ENCODE data around the gene NFIC. TPM values are rescaled to one million over a fixed set of nuclear protein-coding genes. Genes with fewer than 3 reads are reported as not detected.

Gene NFIC
- total and polyA plus RNA-seq, 4 donors, result 12.8 to 100 (median 75.1) TPM

DNA sequence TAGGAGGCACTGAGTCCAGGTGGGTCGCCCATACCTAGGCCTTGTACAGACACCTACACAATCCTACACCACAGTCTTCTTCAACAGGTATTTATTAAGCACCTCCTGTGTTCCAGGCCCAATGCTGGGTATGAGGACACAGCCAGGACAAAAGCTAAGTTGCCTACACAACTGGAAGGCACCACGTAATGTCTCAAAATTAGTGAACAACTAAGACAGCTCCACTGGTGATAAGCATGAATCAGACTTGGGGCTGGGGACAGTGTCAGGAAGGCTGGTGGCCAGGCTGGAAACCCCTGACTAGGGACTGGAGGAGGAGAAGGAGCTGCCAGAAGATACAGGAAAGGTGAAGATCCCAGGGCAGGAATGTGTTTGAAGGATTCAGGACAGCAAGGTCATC, 111.6 kb downstream of the NFIC start:
- Histone ChIP-seq H3K9ac (ENCODE audit: low read depth in 1 of 2, low read length in 2 of 2) (no peak overlapping the region), H3K9me3 (ENCODE audit: control insufficient read depth in 4 of 4, low read length in 3 of 4) (no peaks in the 10 kb centered on the region), H3K27ac (ENCODE audit: low read depth in 1 of 2, low read length in 2 of 2) (no peak overlapping the region), H3K4me1 (ENCODE audit: control insufficient read depth in 4 of 4, insufficient read depth in 4 of 4, low read length in 3 of 4) (peaks cover 0 to 2% (median 0%) of the 10 kb centered on the region in 4 donors), H3K27me3 (ENCODE audit: control insufficient read depth in 4 of 4, insufficient read depth in 4 of 4, low read length in 3 of 4) (peaks cover 0 to 2% (median 0%) of the 10 kb centered on the region in 4 donors), H3K36me3 (ENCODE audit: control insufficient read depth in 4 of 4, insufficient read depth in 3 of 4, low read depth in 1 of 4, low read length in 3 of 4) (no peaks in the 10 kb centered on the region), H3K4me3 (ENCODE audit: low read depth in 1 of 3, low read length in 3 of 3) (no peak overlapping the region)
- WGBS, result 95% methylated on average over 2 of the region's 2 CpGs
- no peak for DNase-seq (ENCODE audit: low spot score)
- TF ChIP-seq RXRA (IDR thresholded peaks at IDR 0.05), result no peak
- TF ChIP-seq FOXA1 (IDR thresholded peaks at IDR 0.05), result no peak
- TF ChIP-seq, protein P1, sequence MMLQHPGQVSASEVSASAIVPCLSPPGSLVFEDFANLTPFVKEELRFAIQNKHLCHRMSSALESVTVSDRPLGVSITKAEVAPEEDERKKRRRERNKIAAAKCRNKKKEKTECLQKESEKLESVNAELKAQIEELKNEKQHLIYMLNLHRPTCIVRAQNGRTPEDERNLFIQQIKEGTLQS (IDR thresholded peaks at IDR 0.05), result no peak
- TF ChIP-seq, protein P2, sequence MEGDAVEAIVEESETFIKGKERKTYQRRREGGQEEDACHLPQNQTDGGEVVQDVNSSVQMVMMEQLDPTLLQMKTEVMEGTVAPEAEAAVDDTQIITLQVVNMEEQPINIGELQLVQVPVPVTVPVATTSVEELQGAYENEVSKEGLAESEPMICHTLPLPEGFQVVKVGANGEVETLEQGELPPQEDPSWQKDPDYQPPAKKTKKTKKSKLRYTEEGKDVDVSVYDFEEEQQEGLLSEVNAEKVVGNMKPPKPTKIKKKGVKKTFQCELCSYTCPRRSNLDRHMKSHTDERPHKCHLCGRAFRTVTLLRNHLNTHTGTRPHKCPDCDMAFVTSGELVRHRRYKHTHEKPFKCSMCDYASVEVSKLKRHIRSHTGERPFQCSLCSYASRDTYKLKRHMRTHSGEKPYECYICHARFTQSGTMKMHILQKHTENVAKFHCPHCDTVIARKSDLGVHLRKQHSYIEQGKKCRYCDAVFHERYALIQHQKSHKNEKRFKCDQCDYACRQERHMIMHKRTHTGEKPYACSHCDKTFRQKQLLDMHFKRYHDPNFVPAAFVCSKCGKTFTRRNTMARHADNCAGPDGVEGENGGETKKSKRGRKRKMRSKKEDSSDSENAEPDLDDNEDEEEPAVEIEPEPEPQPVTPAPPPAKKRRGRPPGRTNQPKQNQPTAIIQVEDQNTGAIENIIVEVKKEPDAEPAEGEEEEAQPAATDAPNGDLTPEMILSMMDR (IDR thresholded peaks at IDR 0.05; ENCODE audit: low read depth, low read length, missing input control), result no peak
- TF ChIP-seq HNF4G (IDR thresholded peaks at IDR 0.05), result no peak
- TF ChIP-seq NR2F2 (IDR thresholded peaks at IDR 0.05), result no peak
- no peak for TF ChIP-seq FOXA2 (IDR thresholded peaks at IDR 0.05)

DNA sequence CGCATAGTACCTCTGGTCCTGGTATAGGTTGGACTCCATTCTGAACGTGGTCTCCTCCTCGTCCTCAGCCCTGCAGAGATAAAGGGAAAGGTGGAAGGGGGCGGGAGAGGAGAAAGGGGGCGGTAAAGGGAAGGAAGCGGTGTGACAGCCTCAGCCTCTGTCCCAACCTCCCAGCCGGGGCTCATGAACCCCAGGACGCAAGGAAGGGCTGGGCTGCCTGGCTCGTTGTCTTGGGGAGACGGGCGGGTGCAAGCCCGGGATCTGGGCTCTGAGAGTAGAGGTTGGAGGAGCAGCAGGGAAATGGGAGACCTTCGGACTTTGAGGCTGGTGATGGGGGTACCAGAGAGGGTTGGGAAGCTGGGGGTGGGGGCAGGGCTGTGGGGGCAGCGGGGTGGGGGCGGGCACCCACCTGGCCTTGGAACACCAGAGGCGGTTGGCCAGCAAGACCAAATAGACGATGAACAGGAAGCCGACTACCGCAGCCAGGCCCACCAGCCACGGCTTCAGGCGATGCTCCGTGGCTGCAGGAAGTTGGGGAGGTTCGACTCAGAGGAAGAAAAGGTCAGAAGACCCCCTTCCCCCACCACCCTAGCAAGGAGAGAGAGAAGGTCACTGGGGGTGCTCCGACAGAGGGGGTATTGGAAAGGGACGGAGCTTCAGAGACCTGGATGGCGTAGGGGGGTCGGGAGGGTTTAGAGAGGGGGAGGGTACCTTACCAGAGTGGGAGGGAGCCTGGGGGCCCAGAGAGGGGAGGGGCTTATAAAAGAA, 112.2 kb downstream of the NFIC start:
- Histone ChIP-seq H3K36me3 (ENCODE audit: control insufficient read depth in 4 of 4, insufficient read depth in 3 of 4, low read depth in 1 of 4, low read length in 3 of 4) (no peaks in the 10 kb centered on the region), H3K4me3 (ENCODE audit: low read depth in 1 of 3, low read length in 3 of 3) (no peak overlapping the region)

More for the DNA sequence above, 112.2 kb downstream of the NFIC start:
- Histone ChIP-seq H3K9ac (ENCODE audit: low read depth in 1 of 2, low read length in 2 of 2) (no peak overlapping the region), H3K9me3 (ENCODE audit: control insufficient read depth in 4 of 4, low read length in 3 of 4) (no peaks in the 10 kb centered on the region), H3K27me3 (ENCODE audit: control insufficient read depth in 4 of 4, insufficient read depth in 4 of 4, low read length in 3 of 4) (peaks cover 0 to 2% (median 0%) of the 10 kb centered on the region in 4 donors), H3K27ac (ENCODE audit: low read depth in 1 of 2, low read length in 2 of 2) (no peak overlapping the region), H3K4me1 (ENCODE audit: control insufficient read depth in 4 of 4, insufficient read depth in 4 of 4, low read length in 3 of 4) (peaks cover 0 to 2% (median 0%) of the 10 kb centered on the region in 4 donors)
- no peak for DNase-seq (ENCODE audit: low spot score)
- WGBS, result 49% methylated on average over 27 of the region's 27 CpGs
- TF ChIP-seq GABPA (IDR thresholded peaks at IDR 0.05 in 1 of 2, conservative IDR thresholded peaks at IDR 0.05 in 1 of 2) (no peak), RAD21 (IDR thresholded peaks at IDR 0.05) (no peak), EGR1 (IDR thresholded peaks at IDR 0.05; ENCODE audit: low read depth in 2 of 2) (no peak), NR2F2 (IDR thresholded peaks at IDR 0.05) (no peak), YY1 (IDR thresholded peaks at IDR 0.05) (no peak), RXRA (IDR thresholded peaks at IDR 0.05) (no peak), HNF4G (IDR thresholded peaks at IDR 0.05) (no peak), SP1 (IDR thresholded peaks at IDR 0.05) (no peak), FOXA1 (IDR thresholded peaks at IDR 0.05) (no peak), TAF1 (conservative IDR thresholded peaks at IDR 0.05) (no peak), FOXA2 (IDR thresholded peaks at IDR 0.05) (no peak), JUND (IDR thresholded peaks at IDR 0.05) (no peak), HNF4A (conservative IDR thresholded peaks at IDR 0.05) (no peak)
- TF ChIP-seq, protein P3, sequence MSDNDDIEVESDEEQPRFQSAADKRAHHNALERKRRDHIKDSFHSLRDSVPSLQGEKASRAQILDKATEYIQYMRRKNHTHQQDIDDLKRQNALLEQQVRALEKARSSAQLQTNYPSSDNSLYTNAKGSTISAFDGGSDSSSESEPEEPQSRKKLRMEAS (IDR thresholded peaks at IDR 0.05), result no peak
- TF ChIP-seq, protein P4, sequence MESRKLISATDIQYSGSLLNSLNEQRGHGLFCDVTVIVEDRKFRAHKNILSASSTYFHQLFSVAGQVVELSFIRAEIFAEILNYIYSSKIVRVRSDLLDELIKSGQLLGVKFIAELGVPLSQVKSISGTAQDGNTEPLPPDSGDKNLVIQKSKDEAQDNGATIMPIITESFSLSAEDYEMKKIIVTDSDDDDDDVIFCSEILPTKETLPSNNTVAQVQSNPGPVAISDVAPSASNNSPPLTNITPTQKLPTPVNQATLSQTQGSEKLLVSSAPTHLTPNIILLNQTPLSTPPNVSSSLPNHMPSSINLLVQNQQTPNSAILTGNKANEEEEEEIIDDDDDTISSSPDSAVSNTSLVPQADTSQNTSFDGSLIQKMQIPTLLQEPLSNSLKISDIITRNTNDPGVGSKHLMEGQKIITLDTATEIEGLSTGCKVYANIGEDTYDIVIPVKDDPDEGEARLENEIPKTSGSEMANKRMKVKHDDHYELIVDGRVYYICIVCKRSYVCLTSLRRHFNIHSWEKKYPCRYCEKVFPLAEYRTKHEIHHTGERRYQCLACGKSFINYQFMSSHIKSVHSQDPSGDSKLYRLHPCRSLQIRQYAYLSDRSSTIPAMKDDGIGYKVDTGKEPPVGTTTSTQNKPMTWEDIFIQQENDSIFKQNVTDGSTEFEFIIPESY (IDR thresholded peaks at IDR 0.05), result no peak
- TF ChIP-seq, protein P1 (IDR thresholded peaks at IDR 0.05), result no peak
- TF ChIP-seq, protein P5, sequence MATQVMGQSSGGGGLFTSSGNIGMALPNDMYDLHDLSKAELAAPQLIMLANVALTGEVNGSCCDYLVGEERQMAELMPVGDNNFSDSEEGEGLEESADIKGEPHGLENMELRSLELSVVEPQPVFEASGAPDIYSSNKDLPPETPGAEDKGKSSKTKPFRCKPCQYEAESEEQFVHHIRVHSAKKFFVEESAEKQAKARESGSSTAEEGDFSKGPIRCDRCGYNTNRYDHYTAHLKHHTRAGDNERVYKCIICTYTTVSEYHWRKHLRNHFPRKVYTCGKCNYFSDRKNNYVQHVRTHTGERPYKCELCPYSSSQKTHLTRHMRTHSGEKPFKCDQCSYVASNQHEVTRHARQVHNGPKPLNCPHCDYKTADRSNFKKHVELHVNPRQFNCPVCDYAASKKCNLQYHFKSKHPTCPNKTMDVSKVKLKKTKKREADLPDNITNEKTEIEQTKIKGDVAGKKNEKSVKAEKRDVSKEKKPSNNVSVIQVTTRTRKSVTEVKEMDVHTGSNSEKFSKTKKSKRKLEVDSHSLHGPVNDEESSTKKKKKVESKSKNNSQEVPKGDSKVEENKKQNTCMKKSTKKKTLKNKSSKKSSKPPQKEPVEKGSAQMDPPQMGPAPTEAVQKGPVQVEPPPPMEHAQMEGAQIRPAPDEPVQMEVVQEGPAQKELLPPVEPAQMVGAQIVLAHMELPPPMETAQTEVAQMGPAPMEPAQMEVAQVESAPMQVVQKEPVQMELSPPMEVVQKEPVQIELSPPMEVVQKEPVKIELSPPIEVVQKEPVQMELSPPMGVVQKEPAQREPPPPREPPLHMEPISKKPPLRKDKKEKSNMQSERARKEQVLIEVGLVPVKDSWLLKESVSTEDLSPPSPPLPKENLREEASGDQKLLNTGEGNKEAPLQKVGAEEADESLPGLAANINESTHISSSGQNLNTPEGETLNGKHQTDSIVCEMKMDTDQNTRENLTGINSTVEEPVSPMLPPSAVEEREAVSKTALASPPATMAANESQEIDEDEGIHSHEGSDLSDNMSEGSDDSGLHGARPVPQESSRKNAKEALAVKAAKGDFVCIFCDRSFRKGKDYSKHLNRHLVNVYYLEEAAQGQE (IDR thresholded peaks at IDR 0.05), result no peak
- TF ChIP-seq, protein P2 (IDR thresholded peaks at IDR 0.05; ENCODE audit: low read depth, low read length, missing input control), result no peak
